ENCODE results near the gene SORT1.

SORT1 gene

GRCh38 chr1:109272021-109272799 is 125.5 kb downstream of the SORT1 start:
- DNase-seq = no peak

- DNase-seq = no peak
Measured at GRCh38 chr1:109271458-109271857, 126.3 kb downstream of the SORT1 start.

DNA sequence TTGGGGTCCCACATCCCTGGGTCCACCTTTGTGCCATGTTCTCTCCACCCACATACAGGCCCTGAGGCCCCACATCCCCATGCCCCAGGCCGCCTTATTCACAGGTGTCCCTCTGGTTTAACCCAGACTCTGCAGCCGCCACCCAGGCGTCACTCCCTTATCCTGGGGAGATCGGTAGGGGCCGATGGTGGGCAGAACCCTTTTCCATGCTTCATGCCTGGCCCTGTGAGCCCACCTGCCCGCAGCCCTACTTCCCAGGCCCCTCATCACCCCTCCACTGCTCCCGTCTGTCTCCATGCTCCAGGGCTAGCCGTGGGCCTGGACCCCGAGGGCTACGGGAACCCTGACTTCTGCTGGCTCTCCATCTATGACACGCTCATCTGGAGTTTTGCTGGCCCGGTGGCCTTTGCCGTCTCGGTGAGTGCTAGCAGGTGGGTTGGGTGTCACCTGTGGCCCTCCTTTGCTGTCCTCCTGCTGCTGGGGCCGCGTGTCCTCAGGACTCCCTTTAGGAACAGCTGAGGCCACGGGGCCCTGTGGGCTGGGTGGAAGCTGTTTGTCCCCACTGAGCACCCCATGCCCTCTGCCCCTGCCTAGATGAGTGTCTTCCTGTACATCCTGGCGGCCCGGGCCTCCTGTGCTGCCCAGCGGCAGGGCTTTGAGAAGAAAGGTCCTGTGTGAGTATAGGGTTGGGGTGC is 126.9 kb downstream of the SORT1 start:
- no peak for DNase-seq

GRCh38 chr1:109269981-109270622 is 127.6 kb downstream of the SORT1 start:
- DNase-seq = no peak

- DNase-seq = no peak
Measured at GRCh38 chr1:109269212-109269980, 128.3 kb downstream of the SORT1 start.

GRCh38 chr1:109268431-109269211 is 129.1 kb downstream of the SORT1 start:
- no peak for DNase-seq

- no peak for DNase-seq
Measured at GRCh38 chr1:109267743-109268300, 129.9 kb downstream of the SORT1 start.

DNA sequence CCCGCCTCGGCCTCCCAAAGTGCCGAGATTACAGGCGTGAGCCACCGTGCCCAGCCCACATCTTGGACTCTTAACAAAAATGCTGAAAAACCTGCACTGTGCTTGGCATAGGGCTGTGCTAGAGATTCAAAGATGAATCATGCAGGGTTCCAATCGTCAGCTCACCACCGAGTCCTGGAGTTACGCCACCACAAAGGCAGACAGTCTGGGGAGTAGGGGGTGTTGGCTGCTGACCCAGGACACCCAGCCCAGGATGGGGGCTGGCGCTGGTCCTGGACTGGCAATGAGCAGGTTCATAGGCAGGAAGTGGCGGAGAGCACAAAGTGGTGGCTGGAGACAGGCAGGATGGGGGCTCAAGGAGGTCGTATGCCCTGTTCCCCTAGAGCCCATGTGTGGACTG is 130.8 kb downstream of the SORT1 start:
- DNase-seq = no peak

DNA sequence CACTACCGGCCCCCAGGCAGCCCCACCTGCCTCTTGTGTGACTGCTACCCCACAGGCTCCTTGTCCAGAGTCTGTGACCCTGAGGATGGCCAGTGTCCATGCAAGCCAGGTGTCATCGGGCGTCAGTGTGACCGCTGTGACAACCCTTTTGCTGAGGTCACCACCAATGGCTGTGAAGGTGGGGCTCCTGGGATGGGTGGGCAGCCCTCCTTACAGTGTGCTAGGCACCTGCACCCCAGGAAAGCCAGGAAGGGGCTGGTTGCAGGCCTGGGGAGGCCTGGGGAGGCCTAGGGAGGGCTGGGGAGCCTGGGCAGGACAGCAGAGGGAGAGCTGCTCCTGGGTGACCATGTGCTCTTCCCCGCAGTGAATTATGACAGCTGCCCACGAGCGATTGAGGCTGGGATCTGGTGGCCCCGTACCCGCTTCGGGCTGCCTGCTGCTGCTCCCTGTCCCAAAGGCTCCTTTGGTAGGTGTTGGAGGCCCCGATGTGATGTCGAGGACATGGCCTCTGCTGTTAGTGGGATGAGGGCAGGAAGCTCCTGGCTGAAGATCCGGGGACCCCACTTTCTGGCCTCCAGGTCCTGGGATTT is 131.9 kb downstream of the SORT1 start:
- no peak for DNase-seq

DNA sequence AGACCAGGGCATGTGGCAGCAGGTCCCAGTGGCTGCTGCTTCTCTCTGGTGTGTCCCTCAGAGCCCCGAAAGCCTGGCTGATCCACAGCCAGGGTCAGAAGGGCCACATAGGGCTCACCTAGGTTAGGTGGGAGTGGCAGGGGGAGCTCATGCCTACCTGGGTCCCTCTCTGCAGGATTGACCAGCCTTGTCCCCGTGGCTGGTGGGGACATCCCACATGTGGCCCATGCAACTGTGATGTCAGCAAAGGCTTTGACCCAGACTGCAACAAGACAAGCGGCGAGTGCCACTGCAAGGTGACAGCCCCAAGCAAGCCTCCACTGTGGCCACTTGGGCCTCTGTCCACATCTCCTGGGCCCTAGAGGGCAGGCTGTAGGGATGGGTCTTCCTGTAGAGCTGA is 132.7 kb downstream of the SORT1 start:
- no peak for DNase-seq

GRCh38 chr1:109264379-109264755 is 133.4 kb downstream of the SORT1 start:
- DNase-seq = no peak

DNA sequence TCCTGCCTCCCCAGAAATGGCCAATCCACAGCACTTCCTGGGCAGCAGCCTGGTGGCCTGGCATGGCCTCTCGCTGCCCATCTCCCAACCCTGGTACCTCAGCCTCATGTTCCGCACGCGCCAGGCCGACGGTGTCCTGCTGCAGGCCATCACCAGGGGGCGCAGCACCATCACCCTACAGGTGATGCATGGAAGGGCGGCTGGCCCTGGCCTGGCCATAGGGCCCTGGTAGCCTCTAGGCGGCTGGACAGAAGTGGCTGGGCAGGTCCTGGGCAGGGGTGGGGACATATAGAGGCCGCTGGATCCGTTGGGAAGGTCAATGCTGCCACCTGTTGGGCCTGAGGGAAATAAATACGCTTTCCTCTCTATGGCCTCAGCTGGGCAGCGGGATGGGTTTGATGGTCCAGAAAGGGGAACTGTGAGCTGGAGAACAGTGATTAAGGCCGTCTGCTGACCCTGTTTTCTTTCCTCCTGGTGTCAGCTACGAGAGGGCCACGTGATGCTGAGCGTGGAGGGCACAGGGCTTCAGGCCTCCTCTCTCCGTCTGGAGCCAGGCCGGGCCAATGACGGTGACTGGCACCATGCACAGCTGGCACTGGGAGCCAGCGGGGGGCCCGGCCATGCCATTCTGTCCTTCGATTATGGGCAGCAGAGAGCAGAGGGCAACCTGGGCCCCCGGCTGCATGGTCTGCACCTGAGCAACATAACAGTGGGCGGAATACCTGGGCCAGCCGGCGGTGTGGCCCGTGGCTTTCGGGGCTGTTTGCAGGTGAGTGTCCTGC is 133.9 kb downstream of the SORT1 start:
- DNase-seq = peak; percentile 59 to 78

GRCh38 chr1:109263234-109263596 is 134.5 kb downstream of the SORT1 start:
- DNase-seq = no peak

- DNase-seq = no peak
Measured at GRCh38 chr1:109262231-109263055, 135.3 kb downstream of the SORT1 start.

- DNase-seq = no peak
Measured at GRCh38 chr1:109261578-109261977, 136.1 kb downstream of the SORT1 start.

GRCh38 chr1:109261006-109261405 is 136.7 kb downstream of the SORT1 start:
- no peak for DNase-seq

GRCh38 chr1:109259674-109260557 is 137.8 kb downstream of the SORT1 start:
- DNase-seq = no peak

Data from SW 1271 (cell line).